Hematopoietic multipotent progenitor cell (in vitro differentiated cells): ENCODE results near the gene TMEM150C. TPM values are rescaled to one million over a fixed set of nuclear protein-coding genes. Genes with fewer than 3 reads are reported as not detected.

Experiments
- total RNA-seq: library from RNA; depleted of rRNA; stranded (reverse); fragments of >200 nt; gene quantifications from one replicate; pipeline ENCODE4 v1.2.3, GENCODE V29; 2012

The TMEM150C gene
- total RNA-seq, 1 donor = 8.6 TPM

Other genes with a start within 250 kb of the TMEM150C start
- gene HNRNPD, start 188.0 kb downstream of the TMEM150C start, total RNA-seq = 67.6 TPM
- gene HNRNPDL, start 131.5 kb downstream of the TMEM150C start, total RNA-seq = 77.0 TPM
- gene ENOPH1, start 131.4 kb downstream of the TMEM150C start, total RNA-seq = 24.8 TPM
- gene SCD5, start 236.8 kb upstream of the TMEM150C start, total RNA-seq = 10.8 TPM